HepG2 (cell line): ENCODE measurements around the gene ZNF563. TPM values are rescaled to one million over a fixed set of nuclear protein-coding genes. Genes with fewer than 3 reads are reported as not detected.

Source experiments
- ATAC-seq: fragments of 200-7000 bp; cut with Tn5 transposase; 3 replicates; pipeline ENCODE4 v1.9.1; 2020; ENCODE audit warnings: mild to moderate bottlenecking, moderate library complexity
- BruUV-seq: library from RNA; stranded (reverse); fragments of 400-500 nt; replicated peaks from 2 replicates; lab custom pipeline; 2021; lab: Mats Ljungman, UMichigan
- CTCF ChIA-PET: fragments of 300-600 bp; formaldehyde crosslinking; extraction: SDS; loops from one replicate; lab custom pipeline; 2021; ENCODE audit warnings: low total read pairs, inconsistent platforms, low intra/inter-chr PET ratio; lab: Yijun Ruan, JAX
- POLR2A ChIA-PET: fragments of 350-600 bp; sonication (Branson Sonifier 250); formaldehyde crosslinking; loops from one replicate; lab custom pipeline; 2020; ENCODE audit warnings: antibody characterized with exemption, inconsistent platforms; lab: Yijun Ruan, JAX
- DNase-seq: peaks from one replicate; pipeline ENCODE4 v3.0.0-alpha.2; 2015; ENCODE audit warnings: low spot score
- FAIRE-seq: peaks from 3 replicates; lab custom pipeline; 2011; peaks lifted over from hg19 to GRCh38; lab: Jason Lieb, UNC
- H2AFZ ChIP-seq: one replicate; pipeline ENCODE4 v1.6.1; 2011; ENCODE audit warnings: low read length, inconsistent platforms
- H3K27ac ChIP-seq: fragments of 300-600 bp; 3 replicates; pipeline ENCODE4 v1.8.0; 2011; ENCODE audit warnings: mixed run types, mild to moderate bottlenecking, mixed read lengths, low read length, inconsistent platforms; ENCODE audit not compliant: insufficient read depth; ENCODE audit errors: extremely low read length
- H3K27me3 ChIP-seq, 2 experiments: fragments of 200-600 bp in 1 of 2; 2 replicates in 1 of 2; 3 replicates in 1 of 2; pipeline versions ENCODE4 v1.6.0 to v1.8.0; 2011; ENCODE audit warnings: low read length in 2 of 2, mild to moderate bottlenecking in 2 of 2, moderate library complexity in 2 of 2, inconsistent platforms in 1 of 2; ENCODE audit not compliant: insufficient read depth in 2 of 2, control insufficient read depth in 1 of 2
- H3K36me3 ChIP-seq, 2 experiments: fragments of 200-600 bp in 1 of 2; replicated peaks in 1 of 2; 2 replicates in 1 of 2; 3 replicates in 1 of 2; pipeline versions ENCODE4 v1.5.1 to v1.8.0; 2011; ENCODE audit warnings: low read length in 2 of 2, inconsistent platforms in 1 of 2; ENCODE audit not compliant: insufficient read depth in 2 of 2, control insufficient read depth in 1 of 2
- H3K4me1 ChIP-seq: 2 replicates; pipeline ENCODE4 v1.5.1; 2012; ENCODE audit warnings: low read length, inconsistent platforms; ENCODE audit not compliant: insufficient read depth
- H3K4me2 ChIP-seq: 2 replicates; pipeline ENCODE4 v1.6.0; 2011; ENCODE audit warnings: low read depth, low read length, inconsistent platforms
- H3K4me3 ChIP-seq, 3 experiments: fragments of 200-600 bp in 1 of 3; sonication (generic), shearing (Covaris generic) in 1 of 3; replicated peaks in 1 of 3; 2 replicates each; pipeline ENCODE4 v1.5.1; 2011 to 2016; ENCODE audit warnings: low read length in 3 of 3, inconsistent platforms in 2 of 3, low read depth in 2 of 3, mild to moderate bottlenecking in 2 of 3, control low read depth in 1 of 3, mixed read lengths in 1 of 3; ENCODE audit not compliant: insufficient read depth in 1 of 3
- H3K79me2 ChIP-seq: one replicate; pipeline ENCODE4 v1.6.1; 2011; ENCODE audit warnings: low read length, inconsistent platforms; ENCODE audit not compliant: insufficient read depth
- H3K9ac ChIP-seq: 2 replicates; pipeline ENCODE4 v1.6.0; 2011; ENCODE audit warnings: mild to moderate bottlenecking, low read depth, low read length, inconsistent platforms; ENCODE audit not compliant: insufficient read depth
- H3K9me3 ChIP-seq: 2 replicates; pipeline ENCODE4 v1.5.1; 2012; ENCODE audit warnings: mild to moderate bottlenecking, low read length
- H4K20me1 ChIP-seq: 2 replicates; pipeline ENCODE4 v1.6.0; 2011; ENCODE audit warnings: inconsistent platforms, mild to moderate bottlenecking, low read length, moderate library complexity; ENCODE audit not compliant: insufficient read depth
- FOXA3 ChIP-seq: IDR thresholded peaks from 2 replicates; pipeline ENCODE4 v1.6.1; 2016; ENCODE audit warnings: missing genetic modification reagents, missing compliant biosample characterization
- FOXJ3 ChIP-seq: sonication (generic); formaldehyde crosslinking; IDR thresholded peaks from 2 replicates; pipeline ENCODE4 v1.4.0; 2020; ENCODE audit warnings: missing genetic modification reagents, mild to moderate bottlenecking, borderline replicate concordance
- GPN1 ChIP-seq: sonication (generic); formaldehyde crosslinking; IDR thresholded peaks from 2 replicates; pipeline ENCODE4 v1.5.1; 2020; ENCODE audit warnings: missing genetic modification reagents, borderline replicate concordance
- HMG20A ChIP-seq: IDR thresholded peaks from 2 replicates; pipeline ENCODE4 v1.6.1; 2016; ENCODE audit warnings: borderline replicate concordance
- JUNB ChIP-seq: sonication (generic); formaldehyde crosslinking; IDR thresholded peaks from 2 replicates; pipeline ENCODE4 v1.8.0; 2022; ENCODE audit warnings: missing genetic modification reagents, mild to moderate bottlenecking, borderline replicate concordance
- KDM5A ChIP-seq: fragments of 200-600 bp; sonication (generic); IDR thresholded peaks from 2 replicates; pipeline ENCODE4 v1.7.0; 2018; ENCODE audit warnings: antibody characterized with exemption, mild to moderate bottlenecking, low read length, borderline replicate concordance
- MIER3 ChIP-seq: IDR thresholded peaks from 2 replicates; pipeline ENCODE4 v1.6.1; 2016; ENCODE audit warnings: missing compliant biosample characterization, borderline replicate concordance
- NR2F2 ChIP-seq: IDR thresholded peaks from 2 replicates; pipeline ENCODE4 v1.6.1; 2012; ENCODE audit warnings: low read depth, inconsistent platforms, borderline replicate concordance
- PHF21A ChIP-seq: sonication (generic); formaldehyde crosslinking; IDR thresholded peaks from 2 replicates; pipeline ENCODE4 v1.5.0; 2020; ENCODE audit warnings: mild to moderate bottlenecking, missing genetic modification reagents
- RARA ChIP-seq: IDR thresholded peaks from 2 replicates; pipeline ENCODE4 v1.6.1; 2016; ENCODE audit warnings: missing genetic modification reagents, missing compliant biosample characterization
- SP5 ChIP-seq: IDR thresholded peaks from 2 replicates; pipeline ENCODE4 v1.6.1; 2016; ENCODE audit warnings: low read depth, borderline replicate concordance
- TSC22D2 ChIP-seq: sonication (generic); formaldehyde crosslinking; IDR thresholded peaks from 2 replicates; pipeline ENCODE4 v1.5.1; 2020; ENCODE audit warnings: missing genetic modification reagents, mild to moderate bottlenecking, borderline replicate concordance
- U2AF1 ChIP-seq: fragments of 200-400 bp; formaldehyde crosslinking; optimal IDR thresholded peaks from 2 replicates; pipeline ENCODE3; 2017; ENCODE audit warnings: mild to moderate bottlenecking, low read depth, low read length
- ZNF224 ChIP-seq: sonication (generic); formaldehyde crosslinking; IDR thresholded peaks from 2 replicates; pipeline ENCODE4 v1.5.0; 2020; ENCODE audit warnings: mild to moderate bottlenecking, missing genetic modification reagents
- ZNF549 ChIP-seq: sonication (generic); formaldehyde crosslinking; IDR thresholded peaks from 2 replicates; pipeline ENCODE4 v1.5.0; 2020; ENCODE audit warnings: missing genetic modification reagents
- WGBS: methylation state at CpG from one replicate; pipeline ENCODE4 v1.1.6; 2017; ENCODE audit warnings: low lambda C conversion rate; 5-methylcytosine and 5-hydroxymethylcytosine counted together
- in situ Hi-C: cut with HindIII; loops from 2 replicates; pipeline ENCODE4 v1.10.0; 2017; ENCODE audit warnings: low pct_unique_long_range_greater_than_20kb; ENCODE audit not compliant: extremely low pct_ligation_motif_present
- intact Hi-C: fragments of 100-400 bp; cut with micrococcal nuclease; formaldehyde crosslinking; loops from one replicate; pipeline ENCODE4 v1.10.0; 2022; ENCODE audit not compliant: unreplicated experiment
- polyA plus RNA-seq, 8 experiments: library from polyadenylated mRNA; depleted of rRNA in 3 of 8; stranded (reverse) in 7 of 8; unstranded in 1 of 8; fragments of >200 nt; fragmentation: Illumina TruSeq in 4 of 8; extraction: Trizol in 4 of 8; gene quantifications; 2 replicates each; pipeline versions ENCODE4 v1.2.1 to v1.2.3, GENCODE V29; 2011 to 2016; ENCODE audit warnings: low read depth in 4 of 8, missing spikeins in 1 of 8, mixed read lengths in 1 of 8; ENCODE audit not compliant: insufficient read depth in 1 of 8
- total RNA-seq, 5 experiments: library from RNA; depleted of rRNA; stranded (reverse); fragments of >200 nt; fragmentation: Illumina TruSeq; extraction: Trizol; gene quantifications; 2 replicates each; pipeline ENCODE4 v1.2.3, GENCODE V29; 2016; ENCODE audit warnings: low read depth in 1 of 5
- TF ChIP-seq, protein P1 (sequence below): sonication (generic); formaldehyde crosslinking; IDR thresholded peaks from 2 replicates; pipeline ENCODE4 v1.4.0; 2020; ENCODE audit warnings: missing genetic modification reagents, borderline replicate concordance
- TF ChIP-seq, protein P2 (sequence below): sonication (generic); formaldehyde crosslinking; IDR thresholded peaks from 2 replicates; pipeline ENCODE4 v1.4.0; 2020; ENCODE audit warnings: mild to moderate bottlenecking, missing genetic modification reagents
- TF ChIP-seq, protein P3 (sequence below): sonication (generic); formaldehyde crosslinking; IDR thresholded peaks from 2 replicates; pipeline ENCODE4 v1.5.0; 2020; ENCODE audit warnings: missing genetic modification reagents
- TF ChIP-seq, protein P4 (sequence below), 2 experiments: sonication (generic) in 1 of 2; formaldehyde crosslinking in 1 of 2; IDR thresholded peaks; 2 replicates each; pipeline versions ENCODE4 v1.5.1 to v1.6.1; 2011 to 2020; ENCODE audit warnings: borderline replicate concordance in 1 of 2, low read depth in 1 of 2, low read length in 1 of 2, mild to moderate bottlenecking in 1 of 2, missing genetic modification reagents in 1 of 2, moderate library complexity in 1 of 2
- TF ChIP-seq, protein P5 (sequence below): sonication (generic); formaldehyde crosslinking; IDR thresholded peaks from 2 replicates; pipeline ENCODE4 v1.4.0; 2020; ENCODE audit warnings: missing genetic modification reagents

Gene ZNF563
- total and polyA plus RNA-seq, 2 of the 13 experiments (the other 11 are each of a cell fraction or from before 2014, with no cell fraction given): 7.5 to 19.5 TPM

DNA sequence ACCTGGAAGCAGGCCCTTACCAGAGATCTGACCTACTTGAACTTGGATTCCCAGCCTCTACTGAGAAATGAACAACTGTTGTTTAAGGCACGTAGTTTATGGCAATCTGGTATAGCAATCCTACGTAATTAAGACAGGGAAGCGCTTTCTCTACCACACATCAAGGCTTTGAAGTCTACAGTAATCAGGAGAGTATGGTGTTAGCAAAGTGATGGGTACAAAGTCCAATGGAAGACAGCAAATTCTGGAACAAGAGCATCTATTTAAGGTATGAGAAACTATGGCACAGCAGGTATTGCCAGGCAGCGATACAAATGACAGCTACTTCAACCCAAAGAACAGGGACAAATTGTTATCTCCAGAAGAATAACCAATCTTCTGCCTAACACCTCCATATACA is 3.1 kb downstream of the ZNF563 start:
- Histone ChIP-seq H3K4me2 (peak overlapping the region; percentile 96), H3K4me3 (peak overlapping the region; percentile 21 to 99 (median 98)), H3K27me3 (no peaks in the 10 kb centered on the region; a peak in 1 of 5 replicates), H3K9me3 (no peaks in the 10 kb centered on the region), H3K27ac (peak overlapping the region; percentile 95), H3K79me2 (peaks cover 48% of the 10 kb centered on the region), H3K9ac (peak overlapping the region; percentile 55), H4K20me1 (no peaks in the 10 kb centered on the region; the same call in 1 of the 2 replicates), H3K36me3 (no peaks in the 10 kb centered on the region), H2AFZ (no peak overlapping the region), H3K4me1 (peaks cover 72% of the 10 kb centered on the region)
- DNase-seq: peak; percentile 91
- peak; percentile 56 for FAIRE-seq
- ChIA-PET CTCF (no interaction called here), POLR2A (interaction anchor here (1.5 to 4.4 kb wide), 5 partner anchors 16 to 165 kb away, joined by 3 to 79 read pairs (median 7); partner anchors contain the start of genes ZNF44 and ZNF442)
- ATAC-seq: no peak
- 2% methylated on average over 4 of the region's 4 CpGs for WGBS
- intact Hi-C loops (loop anchor here (2.0 to 5.0 kb wide), 2 partner anchors 34 to 222 kb away; partner anchors contain the start of genes ZNF442 and ZNF564), in situ Hi-C loops (loop anchor here (5.0 kb wide), 1 partner anchor 38 kb away; the partner anchor contains the start of gene ZNF44)
- no TSS peak for BruUV-seq
- TF ChIP-seq MIER3 (CRISPR knock-in tag) (no peak), JUNB (CRISPR knock-in tag) (no peak), PHF21A (CRISPR knock-in tag) (no peak), HMG20A (CRISPR knock-in tag) (peak; percentile 74), FOXJ3 (CRISPR knock-in tag) (no peak), ZNF549 (no peak), U2AF1 (no peak), NR2F2 (0 out of 2 replicates have a peak, but pooled peaks have one; percentile 47), TSC22D2 (CRISPR knock-in tag) (no peak), KDM5A (no peak), GPN1 (CRISPR knock-in tag) (no peak), RARA (CRISPR knock-in tag) (peak; percentile 31; the same call in 1 of the 2 replicates), FOXA3 (CRISPR knock-in tag) (0 out of 2 replicates have a peak, but pooled peaks have one; percentile 45), SP5 (CRISPR knock-in tag) (0 out of 2 replicates have a peak, but pooled peaks have one; percentile 16), ZNF224 (CRISPR knock-in tag) (no peak)
- TF ChIP-seq, protein P1, sequence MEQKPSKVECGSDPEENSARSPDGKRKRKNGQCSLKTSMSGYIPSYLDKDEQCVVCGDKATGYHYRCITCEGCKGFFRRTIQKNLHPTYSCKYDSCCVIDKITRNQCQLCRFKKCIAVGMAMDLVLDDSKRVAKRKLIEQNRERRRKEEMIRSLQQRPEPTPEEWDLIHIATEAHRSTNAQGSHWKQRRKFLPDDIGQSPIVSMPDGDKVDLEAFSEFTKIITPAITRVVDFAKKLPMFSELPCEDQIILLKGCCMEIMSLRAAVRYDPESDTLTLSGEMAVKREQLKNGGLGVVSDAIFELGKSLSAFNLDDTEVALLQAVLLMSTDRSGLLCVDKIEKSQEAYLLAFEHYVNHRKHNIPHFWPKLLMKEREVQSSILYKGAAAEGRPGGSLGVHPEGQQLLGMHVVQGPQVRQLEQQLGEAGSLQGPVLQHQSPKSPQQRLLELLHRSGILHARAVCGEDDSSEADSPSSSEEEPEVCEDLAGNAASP (CRISPR knock-in tag): peak; percentile 76; the same call in 1 of the 2 replicates
- TF ChIP-seq, protein P2, sequence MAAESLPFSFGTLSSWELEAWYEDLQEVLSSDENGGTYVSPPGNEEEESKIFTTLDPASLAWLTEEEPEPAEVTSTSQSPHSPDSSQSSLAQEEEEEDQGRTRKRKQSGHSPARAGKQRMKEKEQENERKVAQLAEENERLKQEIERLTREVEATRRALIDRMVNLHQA (CRISPR knock-in tag): no peak
- TF ChIP-seq, protein P3, sequence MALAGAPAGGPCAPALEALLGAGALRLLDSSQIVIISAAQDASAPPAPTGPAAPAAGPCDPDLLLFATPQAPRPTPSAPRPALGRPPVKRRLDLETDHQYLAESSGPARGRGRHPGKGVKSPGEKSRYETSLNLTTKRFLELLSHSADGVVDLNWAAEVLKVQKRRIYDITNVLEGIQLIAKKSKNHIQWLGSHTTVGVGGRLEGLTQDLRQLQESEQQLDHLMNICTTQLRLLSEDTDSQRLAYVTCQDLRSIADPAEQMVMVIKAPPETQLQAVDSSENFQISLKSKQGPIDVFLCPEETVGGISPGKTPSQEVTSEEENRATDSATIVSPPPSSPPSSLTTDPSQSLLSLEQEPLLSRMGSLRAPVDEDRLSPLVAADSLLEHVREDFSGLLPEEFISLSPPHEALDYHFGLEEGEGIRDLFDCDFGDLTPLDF (CRISPR knock-in tag): no peak
- TF ChIP-seq, protein P4, sequence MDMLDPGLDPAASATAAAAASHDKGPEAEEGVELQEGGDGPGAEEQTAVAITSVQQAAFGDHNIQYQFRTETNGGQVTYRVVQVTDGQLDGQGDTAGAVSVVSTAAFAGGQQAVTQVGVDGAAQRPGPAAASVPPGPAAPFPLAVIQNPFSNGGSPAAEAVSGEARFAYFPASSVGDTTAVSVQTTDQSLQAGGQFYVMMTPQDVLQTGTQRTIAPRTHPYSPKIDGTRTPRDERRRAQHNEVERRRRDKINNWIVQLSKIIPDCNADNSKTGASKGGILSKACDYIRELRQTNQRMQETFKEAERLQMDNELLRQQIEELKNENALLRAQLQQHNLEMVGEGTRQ (IDR thresholded peaks at IDR 0.05; ENCODE audit: low read depth, low read length): no peak
- TF ChIP-seq, protein P4 (CRISPR knock-in tag; IDR thresholded peaks at IDR 0.05; ENCODE audit: borderline replicate concordance): no peak
- TF ChIP-seq, protein P5, sequence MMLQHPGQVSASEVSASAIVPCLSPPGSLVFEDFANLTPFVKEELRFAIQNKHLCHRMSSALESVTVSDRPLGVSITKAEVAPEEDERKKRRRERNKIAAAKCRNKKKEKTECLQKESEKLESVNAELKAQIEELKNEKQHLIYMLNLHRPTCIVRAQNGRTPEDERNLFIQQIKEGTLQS (CRISPR knock-in tag): no peak; the same call in 1 of the 2 replicates
